WTC11 (cell line): ENCODE measurements around the gene MAP7. TPM values are rescaled to one million over a fixed set of nuclear protein-coding genes. Genes with fewer than 3 reads are reported as not detected.
A peak's percentile ranks its signal among the peaks of the same experiment; 100 is the strongest.

Experiments used
- ATAC-seq: fragments of 200-7000 bp; cut with Tn5 transposase; 2 replicates; pipeline ENCODE4 v1.10.0; 2021; ENCODE audit warnings: mild to moderate bottlenecking, moderate library complexity
- CTCF ChIA-PET: fragments of 300-600 bp; sonication (Branson Sonifier 250); formaldehyde crosslinking; loops from one replicate; lab custom pipeline; 2021; ENCODE audit warnings: antibody characterized with exemption; lab: Charles Lee
- POLR2A ChIA-PET: fragments of 350-600 bp; sonication (Branson Sonifier 250); formaldehyde crosslinking; loops from one replicate; lab custom pipeline; 2021; ENCODE audit warnings: antibody characterized with exemption; lab: Charles Lee
- DNase-seq: peaks from one replicate; pipeline ENCODE4 v3.0.0; 2021; ENCODE audit warnings: low spot score
- H3K27ac Mint-ChIP-seq: 2 replicates; pipeline ENCODE4 v1.8.0; 2021; ENCODE audit warnings: mixed read lengths
- H3K27me3 Mint-ChIP-seq: 2 replicates; pipeline ENCODE4 v1.8.0; 2021; ENCODE audit warnings: low read depth, mild to moderate bottlenecking, moderate library complexity, mixed read lengths
- H3K36me3 Mint-ChIP-seq: 2 replicates; pipeline ENCODE4 v1.8.0; 2021; ENCODE audit warnings: mixed read lengths
- H3K4me1 Mint-ChIP-seq: 2 replicates; pipeline ENCODE4 v1.8.0; 2022; ENCODE audit warnings: mixed read lengths
- H3K4me3 Mint-ChIP-seq: 2 replicates; pipeline ENCODE4 v1.8.0; 2021; ENCODE audit warnings: mild to moderate bottlenecking, moderate library complexity, mixed read lengths
- H3K9me3 Mint-ChIP-seq: 2 replicates; pipeline ENCODE4 v1.8.0; 2021; ENCODE audit warnings: mixed read lengths
- E2F4 ChIP-seq: sonication (generic); formaldehyde crosslinking; IDR thresholded peaks from 2 replicates; pipeline ENCODE4 v1.8.1; 2022; ENCODE audit warnings: low read depth, mild to moderate bottlenecking, moderate library complexity, missing genetic modification reagents, borderline replicate concordance
- ETV6 ChIP-seq: sonication (generic); formaldehyde crosslinking; IDR thresholded peaks from 2 replicates; pipeline ENCODE4 v1.8.1; 2022; ENCODE audit warnings: mild to moderate bottlenecking, missing genetic modification reagents
- FOXP1 ChIP-seq: sonication (generic); formaldehyde crosslinking; IDR thresholded peaks from 2 replicates; pipeline ENCODE4 v1.8.0; 2022; ENCODE audit warnings: missing genetic modification reagents, mild to moderate bottlenecking, moderate library complexity, borderline replicate concordance
- FOXP4 ChIP-seq: sonication (generic); formaldehyde crosslinking; IDR thresholded peaks from 2 replicates; pipeline ENCODE4 v1.8.0; 2022; ENCODE audit warnings: mild to moderate bottlenecking, missing genetic modification reagents
- OVOL2 ChIP-seq: fragments of 250-450 bp; sonication (Bioruptor Pico); IDR thresholded peaks from 2 replicates; pipeline ENCODE4 v1.9.0; 2021; ENCODE audit warnings: mild to moderate bottlenecking, borderline replicate concordance
- PRDM15 ChIP-seq: sonication (generic); formaldehyde crosslinking; IDR thresholded peaks from 2 replicates; pipeline ENCODE4 v1.8.0; 2022; ENCODE audit warnings: missing genetic modification reagents
- SOX15 ChIP-seq: fragments of 250-450 bp; sonication (Bioruptor Pico); IDR thresholded peaks from 2 replicates; pipeline ENCODE4 v1.9.0; 2021; ENCODE audit warnings: mild to moderate bottlenecking
- SP1 ChIP-seq: sonication (generic); formaldehyde crosslinking; conservative IDR thresholded peaks from 2 replicates; pipeline ENCODE4 v1.8.1; 2022; ENCODE audit warnings: missing genetic modification reagents
- ZBTB21 ChIP-seq: sonication (generic); formaldehyde crosslinking; IDR thresholded peaks from 2 replicates; pipeline ENCODE4 v1.8.1; 2023; ENCODE audit warnings: mild to moderate bottlenecking, missing genetic modification reagents, borderline replicate concordance
- ZNF121 ChIP-seq: sonication (generic); formaldehyde crosslinking; IDR thresholded peaks from 2 replicates; pipeline ENCODE4 v1.8.0; 2023; ENCODE audit warnings: missing genetic modification reagents
- ZNF532 ChIP-seq: fragments of 250-450 bp; sonication (Bioruptor Pico); IDR thresholded peaks from 2 replicates; pipeline ENCODE4 v1.9.0; 2021; ENCODE audit warnings: mild to moderate bottlenecking, borderline replicate concordance
- total RNA-seq: library from RNA; stranded (reverse); gene quantifications from 3 replicates; pipeline ENCODE4 v1.2.3, GENCODE V29; 2021
- TF ChIP-seq, protein P1 (sequence below): fragments of 250-450 bp; sonication (Bioruptor Pico); IDR thresholded peaks from 2 replicates; pipeline ENCODE4 v1.9.0; 2021; ENCODE audit warnings: moderate library complexity, mild to moderate bottlenecking, inconsistent platforms, borderline replicate concordance
- TF ChIP-seq, protein P2 (sequence below): sonication (generic); formaldehyde crosslinking; IDR thresholded peaks from 2 replicates; pipeline ENCODE4 v1.8.1; 2023; ENCODE audit warnings: mild to moderate bottlenecking, missing genetic modification reagents, moderate library complexity
- TF ChIP-seq, protein P3 (sequence below): sonication (generic); formaldehyde crosslinking; IDR thresholded peaks from 2 replicates; pipeline ENCODE4 v1.8.1; 2022; ENCODE audit warnings: mild to moderate bottlenecking, moderate library complexity, missing genetic modification reagents

Gene MAP7
- total RNA-seq, 1 experiment from 2014 or later, result 56.6 TPM

GRCh38 chr6:136549300-136550044 lies 750 bp downstream of the MAP7 start:
- H3K4me3 Mint-ChIP-seq, result peak overlapping the region; percentile 73
- no peaks in the 10 kb centered on the region for H3K9me3 Mint-ChIP-seq
- DNase-seq (peak; percentile 39), ATAC-seq (peak; percentile 5)
- CTCF ChIA-PET, result interaction anchor here (0.6 to 3.8 kb wide), 50 partner anchors 9 to 447 kb away, joined by 3 to 70 read pairs (median 5); partner anchors contain the start of genes BCLAF1, MAP3K5, MTFR2 and SLC35D3
- peak overlapping the region; percentile 16 for H3K27ac Mint-ChIP-seq
- no peaks in the 10 kb centered on the region for H3K36me3 Mint-ChIP-seq
- POLR2A ChIA-PET, result interaction anchor here (1.3 to 2.4 kb wide), 3 partner anchors 24 to 299 kb away, joined by 5 to 13 read pairs (median 10); partner anchors contain the start of genes BCLAF1 and MTFR2
- peaks cover 38% of the 10 kb centered on the region for H3K27me3 Mint-ChIP-seq
- peaks cover 49% of the 10 kb centered on the region for H3K4me1 Mint-ChIP-seq
- TF ChIP-seq PRDM15 (CRISPR knock-in tag), result no peak
- peak; percentile 56; the same call in 1 of the 2 replicates for TF ChIP-seq ZNF121 (CRISPR knock-in tag)
- TF ChIP-seq FOXP4 (CRISPR knock-in tag), result peak; percentile 73; the same call in 1 of the 2 replicates
- 0 out of 2 replicates have a peak, but pooled peaks have one; percentile 38 for TF ChIP-seq SP1 (CRISPR knock-in tag)

DNA sequence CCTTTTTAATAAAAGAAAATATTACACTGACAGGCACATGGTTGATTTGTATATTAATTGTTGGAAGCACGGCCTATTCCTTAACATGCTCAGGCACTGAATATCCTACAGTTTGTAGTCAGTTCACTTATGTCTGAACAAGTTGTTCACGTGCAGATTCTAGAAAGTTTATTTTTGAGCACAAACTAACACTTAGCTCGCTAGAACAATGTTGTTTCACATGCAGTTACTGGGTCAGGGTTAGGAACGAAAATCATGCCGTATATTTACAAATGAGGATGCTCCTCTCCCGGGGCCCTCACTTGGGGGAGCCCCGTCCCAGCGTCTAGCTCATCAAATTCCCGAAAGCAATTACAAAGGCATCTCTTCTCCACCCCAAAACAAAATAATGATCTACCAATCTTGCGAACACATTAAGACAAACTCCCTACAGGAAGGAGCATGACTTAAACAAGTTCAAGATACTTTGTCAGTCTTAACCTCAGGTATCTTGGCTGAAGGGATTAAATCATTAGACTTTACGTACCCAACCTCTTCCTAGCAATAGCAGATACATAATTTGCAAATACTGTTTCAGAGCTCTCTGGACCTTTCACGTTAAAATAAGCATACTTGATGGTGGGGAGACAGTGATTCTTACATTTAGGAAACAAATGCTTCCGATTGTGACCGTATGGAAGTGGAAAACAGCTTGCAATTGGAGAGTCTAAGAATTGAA lies 1.5 kb downstream of the MAP7 start:
- Mint-ChIP-seq H3K27me3 (peaks cover 31% of the 10 kb centered on the region), H3K4me1 (peaks cover 53% of the 10 kb centered on the region), H3K36me3 (no peaks in the 10 kb centered on the region), H3K9me3 (no peaks in the 10 kb centered on the region), H3K27ac (peak overlapping the region; percentile 16), H3K4me3 (peak overlapping the region; percentile 73)
- DNase-seq (no peak), ATAC-seq (no peak)
- ChIA-PET CTCF (interaction anchor here (0.8 to 3.8 kb wide), 4 partner anchors 22 to 112 kb away, joined by 3 to 70 read pairs (median 4); no protein-coding TSS in a partner anchor), POLR2A (interaction anchor here (1.6 to 2.4 kb wide), 2 partner anchors 259 to 298 kb away, joined by 5 to 13 read pairs; partner anchors contain the start of genes BCLAF1 and MTFR2)
- TF ChIP-seq ZBTB21, result no peak
- TF ChIP-seq E2F4, result no peak
- TF ChIP-seq SOX15, result no peak
- TF ChIP-seq OVOL2, result no peak
- TF ChIP-seq, protein P1, sequence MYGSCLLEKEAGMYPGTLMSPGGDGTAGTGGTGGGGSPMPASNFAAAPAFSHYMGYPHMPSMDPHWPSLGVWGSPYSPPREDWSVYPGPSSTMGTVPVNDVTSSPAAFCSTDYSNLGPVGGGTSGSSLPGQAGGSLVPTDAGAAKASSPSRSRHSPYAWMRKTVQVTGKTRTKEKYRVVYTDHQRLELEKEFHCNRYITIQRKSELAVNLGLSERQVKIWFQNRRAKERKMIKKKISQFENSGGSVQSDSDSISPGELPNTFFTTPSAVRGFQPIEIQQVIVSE (CRISPR knock-in tag), result no peak
- no peak for TF ChIP-seq ZNF121 (CRISPR knock-in tag)
- TF ChIP-seq, protein P2, sequence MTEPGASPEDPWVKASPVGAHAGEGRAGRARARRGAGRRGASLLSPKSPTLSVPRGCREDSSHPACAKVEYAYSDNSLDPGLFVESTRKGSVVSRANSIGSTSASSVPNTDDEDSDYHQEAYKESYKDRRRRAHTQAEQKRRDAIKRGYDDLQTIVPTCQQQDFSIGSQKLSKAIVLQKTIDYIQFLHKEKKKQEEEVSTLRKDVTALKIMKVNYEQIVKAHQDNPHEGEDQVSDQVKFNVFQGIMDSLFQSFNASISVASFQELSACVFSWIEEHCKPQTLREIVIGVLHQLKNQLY, result no peak
- TF ChIP-seq FOXP1 (CRISPR knock-in tag), result no peak
- TF ChIP-seq ETV6, result no peak
- TF ChIP-seq, protein P3, sequence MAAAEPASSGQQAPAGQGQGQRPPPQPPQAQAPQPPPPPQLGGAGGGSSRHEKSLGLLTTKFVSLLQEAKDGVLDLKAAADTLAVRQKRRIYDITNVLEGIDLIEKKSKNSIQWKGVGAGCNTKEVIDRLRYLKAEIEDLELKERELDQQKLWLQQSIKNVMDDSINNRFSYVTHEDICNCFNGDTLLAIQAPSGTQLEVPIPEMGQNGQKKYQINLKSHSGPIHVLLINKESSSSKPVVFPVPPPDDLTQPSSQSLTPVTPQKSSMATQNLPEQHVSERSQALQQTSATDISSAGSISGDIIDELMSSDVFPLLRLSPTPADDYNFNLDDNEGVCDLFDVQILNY (CRISPR knock-in tag), result no peak
- TF ChIP-seq ZNF532 (CRISPR knock-in tag), result no peak
